ENCODE data around the gene GABRA6. TPM values are rescaled to one million over a fixed set of nuclear protein-coding genes. Genes with fewer than 3 reads are reported as not detected.

GABRA6 gene
- total RNA-seq (ENCODE audit: low replicate concordance): not detected in 2 replicates

GRCh38 chr5:161685461-161685860 is at the start of gene GABRA6:
Gene GABRA6, plus strand, starts transcription at chr5:161685721. Its CDS starts 269 bp downstream, at chr5:161685990.

Other genes starting within 250 kb of the GABRA6 start
- under 0.01 TPM in 1 of 2 replicates, not detected in the other for gene GABRB2, start 139.0 kb upstream of the GABRA6 start, total RNA-seq (ENCODE audit: low replicate concordance)
- not detected in 2 replicates for gene GABRA1, start 162.4 kb downstream of the GABRA6 start, total RNA-seq (ENCODE audit: low replicate concordance)

Data from smooth muscle cell of the coronary artery (primary cell).